A673 (cell line): ENCODE results near the gene CHD1L.

ENCODE experiments used
- CTCF ChIP-seq: fragments of 300-800, 200-600 bp; sonication (generic); conservative IDR thresholded peaks from 2 replicates; pipeline ENCODE4 v1.5.1; 2017; ENCODE audit warnings: low read depth, mild to moderate bottlenecking, antibody characterized with exemption, low read length, moderate library complexity, mixed read lengths
- EZH2 ChIP-seq: fragments of 200-600 bp; sonication (generic); IDR thresholded peaks from 2 replicates; pipeline ENCODE4 v1.6.1; 2017; ENCODE audit warnings: borderline replicate concordance, low read depth, mild to moderate bottlenecking, mixed read lengths, antibody characterized with exemption, low read length; ENCODE audit not compliant: poor library complexity, severe bottlenecking

DNA sequence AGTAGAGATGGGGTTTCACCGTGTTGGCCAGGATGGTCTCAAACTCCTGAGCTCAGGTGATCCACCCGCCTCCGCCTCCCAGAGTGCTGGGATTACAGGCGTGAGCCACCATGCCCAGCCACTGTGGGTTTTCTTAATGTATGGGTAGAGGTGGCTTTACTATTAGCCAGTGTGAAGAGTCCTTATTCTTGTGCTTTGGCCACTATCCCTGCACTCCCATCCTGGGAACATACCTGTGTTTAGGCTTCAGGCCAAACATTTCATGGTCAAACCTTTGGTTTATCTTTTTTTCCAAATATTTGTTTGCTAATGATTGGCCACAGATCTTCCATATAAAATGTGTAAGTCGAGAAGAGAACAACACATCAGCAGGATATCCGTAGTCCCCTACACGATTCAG is 33.9 kb upstream of the CHD1L start:
- TF ChIP-seq CTCF (no peak), EZH2 (no peak)
